ENCODE results near the gene SLC25A51. TPM values are rescaled to one million over a fixed set of nuclear protein-coding genes. Genes with fewer than 3 reads are reported as not detected.
"Not testable (repeated sequence)": the region's sequence is repeated elsewhere in the genome, so short reads cannot be mapped to it uniquely, and the experiment has no call there.

SLC25A51 gene
- total RNA-seq, 1 experiment from 2014 or later, result 29.6 TPM

DNA sequence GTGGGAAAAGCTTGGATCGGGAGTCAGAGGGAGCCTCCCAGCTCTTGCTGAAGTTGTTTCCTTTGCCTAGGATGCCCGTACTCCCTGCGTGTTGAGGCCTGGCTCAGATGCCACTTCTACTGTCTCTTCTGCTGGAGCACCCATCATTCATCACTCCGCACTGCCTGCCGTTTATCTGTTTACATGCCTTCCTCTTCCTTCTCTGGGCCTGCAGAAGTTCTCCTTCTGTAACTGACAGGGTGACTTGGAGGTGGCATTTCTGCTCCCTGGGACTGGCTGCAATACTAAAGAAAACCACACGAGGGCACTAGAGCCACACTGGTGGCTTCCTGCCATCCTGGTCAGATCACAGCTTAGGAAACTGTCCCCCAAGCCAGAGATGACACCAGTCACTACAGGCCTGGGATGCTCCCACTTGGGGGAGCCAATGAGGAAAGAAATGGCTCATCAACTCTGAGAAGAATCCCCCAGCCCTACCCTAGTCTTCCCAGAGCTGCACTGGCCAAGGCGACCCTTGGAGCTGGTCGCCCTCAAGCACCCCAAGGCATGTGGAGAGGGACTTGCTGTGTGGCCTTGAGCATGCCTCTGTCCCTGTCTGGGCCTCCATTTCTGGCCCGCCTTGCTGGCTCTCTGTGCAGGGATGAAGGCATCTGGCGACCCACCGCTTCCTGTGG lies 9.7 kb upstream of the SLC25A51 start:
- Mint-ChIP-seq H3K9me3 (ENCODE audit: unreplicated experiment) (no peaks in the 10 kb centered on the region), H3K27me3 (ENCODE audit: insufficient read depth, unreplicated experiment) (no peaks in the 10 kb centered on the region), H3K27ac (ENCODE audit: low read depth, unreplicated experiment) (no peak overlapping the region), H3K4me1 (ENCODE audit: insufficient read depth, unreplicated experiment) (peaks cover 14% of the 10 kb centered on the region), H3K4me3 (ENCODE audit: unreplicated experiment) (no peak overlapping the region), H3K36me3 (ENCODE audit: insufficient read depth, unreplicated experiment) (peaks cover 22% of the 10 kb centered on the region)
- TF ChIP-seq, protein P1, sequence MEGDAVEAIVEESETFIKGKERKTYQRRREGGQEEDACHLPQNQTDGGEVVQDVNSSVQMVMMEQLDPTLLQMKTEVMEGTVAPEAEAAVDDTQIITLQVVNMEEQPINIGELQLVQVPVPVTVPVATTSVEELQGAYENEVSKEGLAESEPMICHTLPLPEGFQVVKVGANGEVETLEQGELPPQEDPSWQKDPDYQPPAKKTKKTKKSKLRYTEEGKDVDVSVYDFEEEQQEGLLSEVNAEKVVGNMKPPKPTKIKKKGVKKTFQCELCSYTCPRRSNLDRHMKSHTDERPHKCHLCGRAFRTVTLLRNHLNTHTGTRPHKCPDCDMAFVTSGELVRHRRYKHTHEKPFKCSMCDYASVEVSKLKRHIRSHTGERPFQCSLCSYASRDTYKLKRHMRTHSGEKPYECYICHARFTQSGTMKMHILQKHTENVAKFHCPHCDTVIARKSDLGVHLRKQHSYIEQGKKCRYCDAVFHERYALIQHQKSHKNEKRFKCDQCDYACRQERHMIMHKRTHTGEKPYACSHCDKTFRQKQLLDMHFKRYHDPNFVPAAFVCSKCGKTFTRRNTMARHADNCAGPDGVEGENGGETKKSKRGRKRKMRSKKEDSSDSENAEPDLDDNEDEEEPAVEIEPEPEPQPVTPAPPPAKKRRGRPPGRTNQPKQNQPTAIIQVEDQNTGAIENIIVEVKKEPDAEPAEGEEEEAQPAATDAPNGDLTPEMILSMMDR (IDR thresholded peaks at IDR 0.05; ENCODE audit: unreplicated experiment), result peak; percentile 97
- ChIA-PET POLR2A (interaction anchor here (0.6 to 1.5 kb wide), 10 partner anchors 86 to 497 kb away, joined by 3 to 5 read pairs (median 3); no protein-coding TSS in a partner anchor), CTCF (interaction anchor here (0.6 to 4.9 kb wide), 55 partner anchors 8 to 523 kb away, joined by 3 to 89 read pairs (median 4); partner anchors contain the start of genes ALDH1B1 and SHB)
- DNase-seq (ENCODE audit: unreplicated experiment), result peak; percentile 77
- intact Hi-C loops (cut with micrococcal nuclease), result loop anchor here (1.0 to 2.0 kb wide), 6 partner anchors 153 to 519 kb away; no protein-coding TSS in a partner anchor
- BruUV-seq (replicated peaks), result no TSS peak

DNA sequence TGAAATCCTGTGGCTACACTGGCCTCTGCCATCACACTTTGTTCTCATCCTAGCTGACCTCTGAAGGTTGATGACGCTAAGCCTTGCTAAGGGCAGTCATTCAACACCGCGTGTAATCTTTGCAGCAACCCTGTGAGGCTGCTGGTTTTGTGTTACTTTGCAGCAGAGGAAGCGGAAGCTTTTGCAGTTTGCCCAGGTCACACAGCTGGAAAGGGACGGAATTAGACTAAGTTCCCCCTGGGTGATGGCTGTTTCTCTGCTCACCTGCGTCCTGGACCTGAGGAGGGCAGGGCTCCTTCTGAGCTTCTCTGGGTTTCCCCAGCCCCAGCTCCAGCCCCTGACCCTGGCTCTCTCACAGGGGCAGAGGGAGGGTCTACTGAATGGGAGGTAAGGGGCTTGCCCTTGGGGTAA lies 7.3 kb upstream of the SLC25A51 start:
- no TSS peak for BruUV-seq (replicated peaks)
- no peak for DNase-seq (ENCODE audit: unreplicated experiment)
- H3K36me3 Mint-ChIP-seq (ENCODE audit: insufficient read depth, unreplicated experiment), result peaks cover 11% of the 10 kb centered on the region
- TF ChIP-seq, protein P1 (IDR thresholded peaks at IDR 0.05; ENCODE audit: unreplicated experiment), result no peak
- no peak overlapping the region for H3K27ac Mint-ChIP-seq (ENCODE audit: low read depth, unreplicated experiment)
- H3K9me3 Mint-ChIP-seq (ENCODE audit: unreplicated experiment), result no peaks in the 10 kb centered on the region
- H3K4me3 Mint-ChIP-seq (ENCODE audit: unreplicated experiment), result no peak overlapping the region
- H3K4me1 Mint-ChIP-seq (ENCODE audit: insufficient read depth, unreplicated experiment), result peaks cover 26% of the 10 kb centered on the region
- intact Hi-C loops (cut with micrococcal nuclease), result no loop called here
- ChIA-PET POLR2A (interaction anchor here (1.1 kb wide), 1 partner anchor 157 kb away, joined by 3 read pairs; the partner anchor contains the start of gene SHB), CTCF (interaction anchor here (0.5 to 3.2 kb wide), 18 partner anchors 8 to 523 kb away, joined by 3 to 29 read pairs (median 4); no protein-coding TSS in a partner anchor)
- H3K27me3 Mint-ChIP-seq (ENCODE audit: insufficient read depth, unreplicated experiment), result no peaks in the 10 kb centered on the region

DNA sequence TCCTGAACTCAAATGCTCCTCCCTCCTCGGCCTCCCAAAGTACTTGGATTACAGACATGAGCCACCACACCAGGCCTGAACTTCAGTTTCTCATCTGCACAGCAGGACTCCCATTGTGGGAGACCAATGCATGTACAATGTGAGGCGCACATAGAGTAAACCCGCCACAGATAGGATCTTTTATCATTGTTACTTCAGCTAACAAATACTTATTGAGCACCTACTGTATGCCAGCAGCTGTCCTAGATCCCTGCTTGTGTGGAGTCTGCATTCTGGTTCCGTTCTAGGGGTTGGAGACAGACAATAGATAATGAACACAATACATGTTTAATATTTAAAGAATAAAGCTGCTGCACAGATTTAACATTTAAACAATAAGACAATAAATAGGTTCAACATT lies 6.3 kb upstream of the SLC25A51 start:
- intact Hi-C loops (cut with micrococcal nuclease), result no loop called here
- H3K36me3 Mint-ChIP-seq (ENCODE audit: insufficient read depth, unreplicated experiment), result peaks cover 5% of the 10 kb centered on the region
- no peak for DNase-seq (ENCODE audit: unreplicated experiment)
- H3K4me3 Mint-ChIP-seq (ENCODE audit: unreplicated experiment), result no peak overlapping the region
- ChIA-PET POLR2A (interaction anchor here (0.6 to 1.1 kb wide), 4 partner anchors 125 to 354 kb away, joined by 3 to 5 read pairs (median 4); partner anchors contain the start of genes EXOSC3 and SHB), CTCF (interaction anchor here (0.6 to 2.6 kb wide), 9 partner anchors 8 to 796 kb away, joined by 3 to 29 read pairs (median 4); no protein-coding TSS in a partner anchor)
- no peaks in the 10 kb centered on the region for H3K9me3 Mint-ChIP-seq (ENCODE audit: unreplicated experiment)
- no TSS peak for BruUV-seq (replicated peaks)
- TF ChIP-seq, protein P1 (IDR thresholded peaks at IDR 0.05; ENCODE audit: unreplicated experiment), result no peak
- no peaks in the 10 kb centered on the region for H3K27me3 Mint-ChIP-seq (ENCODE audit: insufficient read depth, unreplicated experiment)
- H3K27ac Mint-ChIP-seq (ENCODE audit: low read depth, unreplicated experiment), result no peak overlapping the region
- H3K4me1 Mint-ChIP-seq (ENCODE audit: insufficient read depth, unreplicated experiment), result peaks cover 27% of the 10 kb centered on the region

DNA sequence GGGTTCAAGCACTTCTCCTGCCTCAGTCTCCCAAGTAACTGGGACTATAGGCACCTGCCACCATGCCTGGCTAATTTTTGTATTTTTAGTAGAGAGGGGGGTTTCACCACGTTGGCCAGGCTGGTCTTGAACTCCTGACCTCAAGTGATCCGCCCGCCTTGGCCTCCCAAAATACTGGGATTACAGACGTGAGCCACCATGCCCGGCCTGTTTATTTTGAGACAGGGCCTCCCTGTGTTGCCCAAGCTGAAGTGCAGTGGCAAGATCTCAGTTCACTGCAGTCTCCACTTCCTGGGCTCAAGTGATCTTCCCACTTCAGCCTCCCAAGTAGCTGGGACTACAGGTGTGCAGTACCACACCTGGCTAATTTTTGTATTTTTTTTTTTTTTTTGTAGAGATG lies 5.9 kb upstream of the SLC25A51 start:
- H3K9me3 Mint-ChIP-seq (ENCODE audit: unreplicated experiment); H3K36me3 Mint-ChIP-seq (ENCODE audit: insufficient read depth, unreplicated experiment); DNase-seq (ENCODE audit: unreplicated experiment); H3K27ac Mint-ChIP-seq (ENCODE audit: low read depth, unreplicated experiment); BruUV-seq (replicated peaks); H3K27me3 Mint-ChIP-seq (ENCODE audit: insufficient read depth, unreplicated experiment); H3K4me3 Mint-ChIP-seq (ENCODE audit: unreplicated experiment): not testable (repeated sequence)
- POLR2A ChIA-PET, result interaction anchor here (0.6 to 1.1 kb wide), 3 partner anchors 161 to 454 kb away, joined by 3 to 5 read pairs (median 5); no protein-coding TSS in a partner anchor
- peaks cover 31% of the 10 kb centered on the region for H3K4me1 Mint-ChIP-seq (ENCODE audit: insufficient read depth, unreplicated experiment)
- intact Hi-C loops (cut with micrococcal nuclease), result loop anchor here (10.0 kb wide), 1 partner anchor 425 kb away; the partner anchor contains the start of gene POLR1E
- CTCF ChIA-PET, result interaction anchor here (0.6 to 2.6 kb wide), 5 partner anchors 8 to 796 kb away, joined by 4 to 29 read pairs (median 6); no protein-coding TSS in a partner anchor
